GM21528 (cell line): ENCODE measurements around the gene FYB2.
"Not testable (repeated sequence)": the region's sequence is repeated elsewhere in the genome, so short reads cannot be mapped to it uniquely, and the experiment has no call there.

Source experiments
- ATAC-seq: cut with Tn5 transposase; IDR thresholded peaks from one replicate; pipeline ENCODE4 v1.9.1; 2021; ENCODE audit warnings: mild to moderate bottlenecking, moderate library complexity; ENCODE audit not compliant: unreplicated experiment, low FRiP score

FYB2 gene

GRCh38 chr1:56797065-56797685, 22.0 kb downstream of the FYB2 start:
- ATAC-seq: no peak

GRCh38 chr1:56795870-56796269, 23.3 kb downstream of the FYB2 start:
- no peak for ATAC-seq

DNA sequence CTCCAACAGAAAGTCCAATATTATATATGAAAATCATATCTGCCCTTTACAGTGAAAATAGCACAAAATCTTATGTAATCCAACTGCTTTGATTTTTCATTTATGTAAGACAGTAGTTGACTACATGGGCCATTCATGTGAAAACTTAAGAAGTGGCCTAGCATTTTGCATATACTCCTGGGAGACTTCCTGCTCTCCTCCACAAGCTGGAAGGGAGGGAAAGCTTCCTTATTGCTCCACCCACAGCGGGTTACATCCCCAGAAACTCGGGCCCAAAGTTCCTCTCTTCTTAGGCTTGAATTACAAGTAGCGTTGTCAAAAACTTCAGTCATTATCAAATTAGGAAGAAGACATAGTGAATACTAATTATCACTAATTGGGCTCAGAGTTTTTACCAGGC, 29.2 kb downstream of the FYB2 start:
- ATAC-seq: no peak

GRCh38 chr1:56788588-56788987, 30.6 kb downstream of the FYB2 start:
- ATAC-seq: no peak

DNA sequence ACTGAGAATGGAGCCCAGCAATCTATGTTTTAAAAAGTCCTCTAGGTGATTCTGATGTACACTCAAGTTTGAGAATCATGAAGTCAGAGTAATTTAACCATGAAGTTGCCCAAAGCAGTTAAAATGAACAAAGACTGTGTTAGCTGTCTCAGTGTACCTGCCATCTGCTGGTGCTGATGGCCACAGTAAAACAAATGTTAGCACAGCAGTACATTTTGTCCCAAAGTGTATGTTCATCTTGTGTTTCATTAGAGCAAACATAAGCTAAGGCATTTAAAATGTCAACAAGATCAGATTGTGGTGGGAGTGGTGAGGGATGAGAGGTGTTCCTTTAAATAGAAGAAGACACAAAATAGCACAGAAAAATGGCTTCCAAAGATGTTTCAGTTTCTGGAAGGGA, 31.1 kb downstream of the FYB2 start:
- ATAC-seq: no peak

DNA sequence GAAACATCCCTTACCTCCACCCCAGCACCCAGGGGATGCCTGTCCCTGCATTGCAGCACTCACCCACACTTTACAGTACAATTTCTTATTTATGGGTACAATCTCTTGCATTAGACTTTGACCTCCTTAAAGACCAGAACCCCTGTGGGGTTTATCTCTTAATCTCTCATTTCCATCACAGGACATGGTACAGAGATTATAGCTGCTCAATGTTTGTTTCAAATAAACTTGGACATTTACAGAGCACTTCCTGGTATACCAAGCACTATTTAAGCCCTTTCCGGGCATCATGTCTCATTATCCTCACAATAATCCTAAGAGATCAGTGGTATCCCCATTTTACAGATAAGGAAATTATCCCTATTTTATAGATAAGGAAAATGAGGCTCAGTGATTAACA, 31.9 kb downstream of the FYB2 start:
- ATAC-seq: no peak

GRCh38 chr1:56782773-56783172, 36.4 kb downstream of the FYB2 start:
- ATAC-seq: no peak

- ATAC-seq: no peak
These were observed 38.4 kb downstream of the FYB2 start for GRCh38 chr1:56780826-56781225.

DNA sequence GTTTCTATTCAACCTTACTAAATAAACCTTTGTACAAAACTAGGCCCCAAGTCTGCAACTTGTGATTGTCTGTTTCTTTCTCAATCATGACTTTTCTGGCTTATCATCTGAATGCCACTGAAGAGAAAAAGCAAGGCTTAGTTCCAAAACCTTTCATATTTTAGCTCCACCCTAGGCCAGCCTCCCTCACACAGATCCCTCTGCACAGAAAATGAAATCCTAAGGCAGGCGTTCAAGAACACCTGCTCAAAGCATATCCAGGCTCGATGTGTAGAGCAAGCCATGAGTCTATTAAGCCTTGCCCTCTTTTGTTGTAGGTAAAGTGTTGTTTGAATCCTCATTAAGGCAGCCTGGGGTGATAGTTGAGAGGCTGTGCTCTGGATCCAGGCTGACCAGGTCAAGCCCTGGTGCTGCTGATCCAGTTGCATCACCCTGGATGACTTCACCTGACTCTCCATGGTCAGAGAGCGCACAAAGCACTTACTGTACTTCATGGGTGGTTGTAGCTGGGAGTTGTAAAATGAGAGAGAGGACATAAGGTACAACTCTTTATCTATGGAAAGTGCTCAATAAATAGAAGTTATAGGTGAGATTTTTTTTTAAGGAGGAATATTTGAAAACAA, 39.0 kb downstream of the FYB2 start:
- ATAC-seq: no peak

DNA sequence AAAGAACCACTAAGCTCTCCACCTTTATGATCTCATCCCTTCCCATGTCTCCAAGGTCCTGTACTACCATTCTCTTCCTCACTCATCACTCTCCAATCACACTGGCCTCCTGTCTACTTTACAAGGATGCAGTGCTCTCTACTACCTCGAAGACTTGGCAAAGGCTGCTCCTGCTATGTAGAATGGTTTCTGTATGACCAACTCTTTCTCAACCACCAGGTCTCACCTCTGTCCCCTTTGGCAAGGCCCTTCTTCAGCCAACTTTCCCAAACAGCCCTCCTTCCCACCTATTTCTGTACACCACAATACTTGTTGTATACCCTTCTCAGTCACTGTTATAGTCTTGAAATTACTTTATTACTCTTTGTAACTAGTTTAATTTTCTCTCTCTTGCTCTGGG, 41.2 kb downstream of the FYB2 start:
- no peak for ATAC-seq

DNA sequence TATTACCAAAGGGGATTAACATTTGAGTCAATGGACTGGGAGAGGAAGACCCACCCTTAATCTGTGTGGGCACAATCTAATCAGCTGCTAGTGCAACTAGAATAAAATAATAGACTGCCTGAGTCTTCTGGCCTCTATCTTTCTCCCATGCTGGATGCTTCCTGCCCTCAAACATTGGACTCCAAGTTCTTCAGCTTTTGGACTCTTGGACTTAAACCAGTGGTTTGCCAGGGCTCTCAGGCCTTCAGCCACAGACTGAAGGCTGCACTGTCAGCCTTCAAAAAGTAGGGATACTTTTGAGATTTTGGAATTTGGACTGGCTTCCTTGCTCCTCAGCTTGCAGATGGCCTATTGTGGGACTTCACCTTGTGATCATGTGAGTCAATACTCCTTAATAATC, 44.5 kb downstream of the FYB2 start:
- not testable (repeated sequence) for ATAC-seq

DNA sequence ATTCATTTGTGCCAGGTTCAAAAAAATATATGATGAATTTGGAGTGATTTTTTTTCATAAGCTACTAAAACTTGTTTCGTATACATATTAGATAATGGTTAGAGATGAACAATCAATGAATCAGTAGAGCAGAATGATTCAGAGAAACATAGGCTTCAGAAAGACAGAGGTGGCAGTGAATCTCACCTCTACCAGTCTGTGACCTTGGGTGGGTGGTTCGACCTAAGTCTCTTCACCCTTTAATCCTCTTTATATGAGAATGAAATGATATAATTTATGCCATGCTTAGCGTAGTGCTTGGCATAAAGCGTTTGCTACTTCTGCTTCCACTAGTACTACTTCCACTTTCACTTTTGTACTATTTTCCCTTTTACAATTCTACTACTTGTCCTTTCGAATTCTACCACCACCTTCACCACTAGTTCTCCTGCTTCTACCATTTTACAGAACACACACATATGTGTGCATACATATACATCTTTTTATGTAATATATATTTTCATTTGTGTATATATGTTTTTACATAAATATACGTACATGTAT, 45.1 kb downstream of the FYB2 start:
- ATAC-seq: peak; percentile 74

DNA sequence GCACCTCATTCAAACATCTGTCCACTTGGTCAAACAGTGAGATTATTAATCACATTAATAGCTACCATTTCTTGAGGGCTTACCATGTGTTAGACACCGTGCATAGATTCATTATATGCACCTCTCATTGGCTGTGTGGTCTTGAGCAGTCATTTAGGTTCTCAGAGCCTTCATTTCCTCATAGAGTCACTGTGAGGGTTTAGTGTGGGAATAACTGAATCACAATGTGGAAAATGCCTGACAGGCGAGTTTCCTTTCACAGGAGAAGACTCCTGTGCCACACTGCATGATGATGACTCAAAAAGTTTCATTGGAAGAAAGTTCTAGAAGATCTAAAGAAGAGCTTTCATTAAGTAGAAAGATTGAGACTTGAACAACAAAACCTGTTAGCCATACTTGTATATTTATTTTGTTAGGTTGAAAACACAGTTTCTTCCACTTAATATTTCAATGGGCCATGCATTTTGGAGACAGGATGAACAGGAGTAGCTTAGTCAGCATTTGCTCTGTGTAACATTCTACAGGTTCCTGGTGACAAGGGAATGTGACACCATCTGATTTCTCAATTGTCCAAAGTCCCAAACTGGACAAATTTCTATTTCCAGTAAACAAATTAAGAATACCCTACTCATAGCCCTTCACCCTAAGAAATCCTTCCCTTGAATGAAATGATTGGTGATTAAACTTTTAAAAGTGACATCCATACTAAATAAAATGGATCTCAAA, 45.7 kb downstream of the FYB2 start:
- ATAC-seq: no peak

GRCh38 chr1:56771717-56772116, 47.5 kb downstream of the FYB2 start:
- ATAC-seq: no peak

DNA sequence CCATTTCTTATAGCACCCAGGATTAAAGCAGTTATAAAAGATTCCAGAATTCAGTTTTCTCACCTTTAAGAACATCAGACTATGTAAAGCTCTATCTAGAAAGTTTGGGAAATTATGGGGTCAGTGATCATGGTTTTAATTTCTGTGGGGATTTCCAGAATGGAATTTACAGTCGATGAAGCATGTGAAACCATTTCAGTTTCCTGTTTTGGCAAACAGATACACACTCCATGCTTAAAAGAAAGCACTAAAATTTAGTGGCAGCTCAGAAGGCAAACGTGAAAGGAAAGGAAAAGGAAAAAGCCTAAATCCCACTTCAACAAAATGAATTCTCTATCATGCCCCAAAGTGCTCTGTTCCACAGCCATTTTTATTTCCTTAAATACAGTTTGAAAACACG, 60.4 kb downstream of the FYB2 start:
- no peak for ATAC-seq

- ATAC-seq: no peak
These were observed 61.1 kb downstream of the FYB2 start for GRCh38 chr1:56758135-56758534.

GRCh38 chr1:56755911-56756310, 63.3 kb downstream of the FYB2 start:
- ATAC-seq: no peak

DNA sequence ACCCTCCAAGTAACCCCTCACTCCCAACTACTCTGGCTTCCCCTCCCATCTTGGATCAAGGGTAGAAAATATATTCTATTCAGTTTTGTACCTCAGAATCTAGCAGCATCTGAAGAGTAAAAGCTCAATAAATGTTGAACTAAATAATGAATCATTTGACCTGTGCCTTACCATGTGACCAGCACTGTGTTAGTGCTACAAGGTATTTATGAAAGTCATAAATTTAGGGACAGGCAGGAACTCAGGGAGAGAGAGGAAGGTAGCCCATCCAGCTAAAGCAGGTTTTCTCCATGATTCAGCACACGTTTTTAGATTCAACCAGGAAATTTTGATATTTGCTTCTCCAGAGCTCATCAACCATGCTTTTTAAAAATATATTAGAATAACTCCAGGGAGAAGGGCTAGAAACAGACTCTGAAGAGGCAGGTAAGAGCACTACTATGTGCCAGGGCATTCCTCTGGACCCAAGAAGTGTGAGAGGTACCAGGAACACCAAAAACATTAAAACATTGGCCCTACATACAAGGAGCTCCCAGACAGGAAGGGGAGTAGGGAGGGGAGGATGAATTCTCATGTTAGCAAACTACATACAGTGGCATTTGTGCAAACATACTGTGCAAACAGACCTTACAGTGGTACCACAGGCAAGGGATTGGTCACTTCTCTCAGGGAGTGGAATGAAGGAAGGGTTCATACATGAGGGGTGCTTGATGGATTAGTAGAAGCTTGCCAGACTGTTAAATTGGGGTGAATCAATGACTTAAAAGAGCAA, 64.3 kb downstream of the FYB2 start:
- ATAC-seq: no peak

DNA sequence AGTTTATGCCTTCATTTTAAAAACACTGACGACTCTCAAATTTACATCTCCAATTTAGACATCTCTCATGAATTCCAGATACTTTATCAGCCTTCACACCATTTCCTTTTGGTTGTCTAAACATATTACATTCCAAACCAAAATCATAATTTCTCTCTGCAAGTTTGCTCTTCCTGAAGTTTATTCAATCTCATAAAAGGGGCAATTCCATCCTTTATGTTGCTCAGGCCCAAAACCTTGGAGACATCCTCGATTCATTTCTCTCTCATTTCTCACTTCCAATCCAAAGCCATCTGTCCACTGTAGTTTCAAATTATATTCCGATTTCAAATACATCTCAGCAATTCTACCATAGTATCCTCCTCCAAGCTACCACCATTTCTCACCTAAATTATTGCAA, 74.0 kb downstream of the FYB2 start:
- ATAC-seq: no peak

- ATAC-seq: no peak
These were observed 90.2 kb downstream of the FYB2 start for GRCh38 chr1:56728964-56729363.

- no peak for ATAC-seq
These were observed 92.5 kb downstream of the FYB2 start for GRCh38 chr1:56726706-56727105.
